ENCODE measurements around the gene MPZL3. TPM values are rescaled to one million over a fixed set of nuclear protein-coding genes. Genes with fewer than 3 reads are reported as not detected.

The MPZL3 gene
- total and polyA plus RNA-seq, 12 donors, result 1.7 to 4.2 (median 2.4) TPM

DNA sequence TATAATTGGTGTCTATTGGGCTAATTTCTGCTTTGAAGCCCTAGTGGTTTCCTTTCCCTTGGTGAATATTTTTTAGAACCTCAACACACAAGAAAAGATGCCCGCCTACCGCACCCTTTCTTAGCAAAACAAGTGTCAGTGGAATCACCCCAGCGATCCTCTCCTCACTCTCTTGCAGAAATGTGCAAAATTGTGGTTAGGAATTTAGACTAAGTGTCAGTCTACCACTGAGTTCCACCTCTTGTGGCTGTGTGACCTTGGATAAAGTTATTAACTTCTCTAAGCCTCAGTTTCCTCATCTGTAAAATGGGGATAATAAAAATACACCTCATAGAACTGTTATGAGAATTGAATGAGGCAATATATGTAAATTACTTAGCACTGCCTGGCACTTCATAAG is 22.1 kb downstream of the MPZL3 start:
- Histone ChIP-seq H3K4me1 (peaks cover 0 to 58% (median 0%) of the 10 kb centered on the region in 9 donors), H3K27ac (peak overlapping the region in 2 of 10 donors; percentile 9 to 85), H3K36me3 (peaks cover 0 to 25% (median 0%) of the 10 kb centered on the region in 9 donors), H3K27me3 (no peaks in the 10 kb centered on the region), H3K4me3 (no peak overlapping the region), H3K9me3 (no peaks in the 10 kb centered on the region)
- no peak for ATAC-seq
- TF ChIP-seq CTCF (IDR thresholded peaks at IDR 0.05), result no peak
- intact Hi-C loops (cut with DNase I), result no loop called here
- 95 to 97% methylated on average over 3 of the region's 3 CpGs for WGBS, 2 donors
- DNase-seq, result no peak

GRCh38 chr11:118229274-118229847 is 22.8 kb downstream of the MPZL3 start:
- Histone ChIP-seq H3K9me3 (no peaks in the 10 kb centered on the region), H3K27me3 (no peaks in the 10 kb centered on the region), H3K27ac (peak overlapping the region in 3 of 10 donors; percentile 10 to 85 (median 44)), H3K36me3 (peaks cover 0 to 19% (median 0%) of the 10 kb centered on the region in 9 donors), H3K4me3 (no peak overlapping the region), H3K4me1 (peaks cover 0 to 59% (median 0%) of the 10 kb centered on the region in 9 donors)
- 80 to 83% methylated on average over 5 of the region's 5 CpGs for WGBS, 2 donors
- DNase-seq, result no peak
- no peak for TF ChIP-seq CTCF (IDR thresholded peaks at IDR 0.05)
- intact Hi-C loops (cut with DNase I), result no loop called here
- no peak for ATAC-seq

DNA sequence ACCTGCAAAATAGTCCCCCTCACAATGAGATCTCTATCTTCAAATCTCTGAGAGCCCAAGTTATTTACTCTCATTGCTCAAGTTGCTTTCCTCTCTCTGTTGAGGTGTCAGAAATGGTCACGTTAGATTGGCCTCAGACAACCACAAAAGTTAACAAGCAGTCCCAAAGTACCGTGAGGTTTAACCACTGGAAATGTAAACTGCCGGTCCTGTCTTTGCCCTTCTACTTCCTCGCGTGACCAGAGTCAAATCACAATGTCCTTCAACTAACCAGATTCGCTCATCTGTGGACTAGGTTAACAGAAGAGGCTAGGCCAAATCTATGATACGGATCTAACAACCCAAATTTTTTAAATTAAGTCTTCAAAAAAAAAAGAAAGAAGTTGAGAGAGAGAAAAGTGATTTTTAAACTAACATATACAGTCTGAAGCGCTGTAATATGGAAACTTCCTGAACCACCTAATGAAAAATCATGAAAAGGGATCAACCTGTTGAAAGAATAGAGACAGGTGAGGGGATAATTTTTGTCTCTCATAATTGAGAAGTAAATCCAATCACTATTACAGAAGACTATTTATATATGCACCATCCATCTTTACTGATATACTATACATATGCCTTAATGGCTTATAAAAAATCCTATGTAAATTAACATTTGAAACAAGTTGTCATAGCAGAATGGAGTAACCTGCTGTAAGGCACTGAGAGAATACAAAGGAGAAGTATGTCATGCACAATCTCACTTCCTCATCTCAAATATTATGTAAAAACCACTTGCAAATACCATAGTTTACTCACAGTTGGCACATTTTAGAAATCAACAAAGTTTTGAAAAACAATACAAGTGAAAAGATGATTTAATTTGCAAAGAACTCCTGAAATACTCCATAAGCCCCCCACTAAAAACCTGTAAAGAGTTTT is 24.0 kb downstream of the MPZL3 start:
- Histone ChIP-seq H3K27ac (peak overlapping the region in 4 of 10 donors; percentile 32 to 85 (median 38)), H3K9me3 (no peaks in the 10 kb centered on the region), H3K36me3 (peaks cover 0 to 12% (median 0%) of the 10 kb centered on the region in 9 donors), H3K4me1 (peaks cover 0 to 59% (median 0%) of the 10 kb centered on the region in 9 donors), H3K27me3 (no peaks in the 10 kb centered on the region), H3K4me3 (no peak overlapping the region)
- peak in 5 of 8 donors; percentile 11 to 60 (median 39) for ATAC-seq
- no peak for TF ChIP-seq CTCF (IDR thresholded peaks at IDR 0.05)
- intact Hi-C loops (cut with DNase I), result no loop called here
- WGBS, 2 donors, result 89% methylated on average over 8 of the region's 8 CpGs
- no peak for DNase-seq

GRCh38 chr11:118226781-118227180 is 25.4 kb downstream of the MPZL3 start:
- ATAC-seq, result no peak
- intact Hi-C loops (cut with DNase I), result no loop called here
- 66 to 87% methylated on average over 2 of the region's 2 CpGs for WGBS, 2 donors
- H3K4me3 ChIP-seq, result no peak overlapping the region
- TF ChIP-seq CTCF (IDR thresholded peaks at IDR 0.05), result no peak
- DNase-seq, result no peak
- H3K4me1 ChIP-seq, result peaks cover 0 to 67% (median 0%) of the 10 kb centered on the region in 9 donors
- no peaks in the 10 kb centered on the region for H3K9me3 ChIP-seq
- H3K27me3 ChIP-seq, result peaks cover 0 to 5% (median 0%) of the 10 kb centered on the region in 7 donors
- peaks cover 0 to 3% (median 0%) of the 10 kb centered on the region in 9 donors for H3K36me3 ChIP-seq
- H3K27ac ChIP-seq, result peak overlapping the region in 2 of 10 donors; percentile 13 to 85
